Measurements from ENCODE around the gene SGK2.

The SGK2 gene

DNA sequence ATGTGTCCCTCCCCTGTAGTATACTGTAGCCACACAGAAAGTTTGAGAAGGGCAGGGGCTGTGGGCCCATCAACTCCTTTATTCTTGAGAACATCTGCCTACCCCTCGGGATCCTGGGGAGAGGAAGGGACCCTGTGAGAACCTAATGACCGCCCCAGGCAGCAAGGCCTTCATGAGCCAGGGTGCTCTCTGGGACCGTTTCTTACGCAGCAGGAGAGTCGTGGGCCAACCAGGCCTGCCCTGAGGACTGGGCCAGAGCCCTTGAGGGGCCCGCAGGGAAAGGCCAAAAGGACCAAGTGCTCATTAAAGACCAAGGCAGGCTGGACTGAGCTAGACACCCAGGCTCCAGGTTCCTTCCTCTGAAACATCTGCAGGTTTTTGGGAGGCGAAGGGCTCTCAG, 5.2 kb downstream of the SGK2 start:
- TF ChIP-seq GABPA (IDR thresholded peaks at IDR 0.05; ENCODE audit: low read depth) = no peak
- TF ChIP-seq, protein P1, sequence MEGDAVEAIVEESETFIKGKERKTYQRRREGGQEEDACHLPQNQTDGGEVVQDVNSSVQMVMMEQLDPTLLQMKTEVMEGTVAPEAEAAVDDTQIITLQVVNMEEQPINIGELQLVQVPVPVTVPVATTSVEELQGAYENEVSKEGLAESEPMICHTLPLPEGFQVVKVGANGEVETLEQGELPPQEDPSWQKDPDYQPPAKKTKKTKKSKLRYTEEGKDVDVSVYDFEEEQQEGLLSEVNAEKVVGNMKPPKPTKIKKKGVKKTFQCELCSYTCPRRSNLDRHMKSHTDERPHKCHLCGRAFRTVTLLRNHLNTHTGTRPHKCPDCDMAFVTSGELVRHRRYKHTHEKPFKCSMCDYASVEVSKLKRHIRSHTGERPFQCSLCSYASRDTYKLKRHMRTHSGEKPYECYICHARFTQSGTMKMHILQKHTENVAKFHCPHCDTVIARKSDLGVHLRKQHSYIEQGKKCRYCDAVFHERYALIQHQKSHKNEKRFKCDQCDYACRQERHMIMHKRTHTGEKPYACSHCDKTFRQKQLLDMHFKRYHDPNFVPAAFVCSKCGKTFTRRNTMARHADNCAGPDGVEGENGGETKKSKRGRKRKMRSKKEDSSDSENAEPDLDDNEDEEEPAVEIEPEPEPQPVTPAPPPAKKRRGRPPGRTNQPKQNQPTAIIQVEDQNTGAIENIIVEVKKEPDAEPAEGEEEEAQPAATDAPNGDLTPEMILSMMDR (IDR thresholded peaks at IDR 0.05; ENCODE audit: insufficient read depth, low read length) = no peak
- TF ChIP-seq, protein P2, sequence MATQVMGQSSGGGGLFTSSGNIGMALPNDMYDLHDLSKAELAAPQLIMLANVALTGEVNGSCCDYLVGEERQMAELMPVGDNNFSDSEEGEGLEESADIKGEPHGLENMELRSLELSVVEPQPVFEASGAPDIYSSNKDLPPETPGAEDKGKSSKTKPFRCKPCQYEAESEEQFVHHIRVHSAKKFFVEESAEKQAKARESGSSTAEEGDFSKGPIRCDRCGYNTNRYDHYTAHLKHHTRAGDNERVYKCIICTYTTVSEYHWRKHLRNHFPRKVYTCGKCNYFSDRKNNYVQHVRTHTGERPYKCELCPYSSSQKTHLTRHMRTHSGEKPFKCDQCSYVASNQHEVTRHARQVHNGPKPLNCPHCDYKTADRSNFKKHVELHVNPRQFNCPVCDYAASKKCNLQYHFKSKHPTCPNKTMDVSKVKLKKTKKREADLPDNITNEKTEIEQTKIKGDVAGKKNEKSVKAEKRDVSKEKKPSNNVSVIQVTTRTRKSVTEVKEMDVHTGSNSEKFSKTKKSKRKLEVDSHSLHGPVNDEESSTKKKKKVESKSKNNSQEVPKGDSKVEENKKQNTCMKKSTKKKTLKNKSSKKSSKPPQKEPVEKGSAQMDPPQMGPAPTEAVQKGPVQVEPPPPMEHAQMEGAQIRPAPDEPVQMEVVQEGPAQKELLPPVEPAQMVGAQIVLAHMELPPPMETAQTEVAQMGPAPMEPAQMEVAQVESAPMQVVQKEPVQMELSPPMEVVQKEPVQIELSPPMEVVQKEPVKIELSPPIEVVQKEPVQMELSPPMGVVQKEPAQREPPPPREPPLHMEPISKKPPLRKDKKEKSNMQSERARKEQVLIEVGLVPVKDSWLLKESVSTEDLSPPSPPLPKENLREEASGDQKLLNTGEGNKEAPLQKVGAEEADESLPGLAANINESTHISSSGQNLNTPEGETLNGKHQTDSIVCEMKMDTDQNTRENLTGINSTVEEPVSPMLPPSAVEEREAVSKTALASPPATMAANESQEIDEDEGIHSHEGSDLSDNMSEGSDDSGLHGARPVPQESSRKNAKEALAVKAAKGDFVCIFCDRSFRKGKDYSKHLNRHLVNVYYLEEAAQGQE (IDR thresholded peaks at IDR 0.05; ENCODE audit: insufficient replicate concordance, low read depth) = no peak
- TF ChIP-seq POLR2AphosphoS5 (IDR thresholded peaks at IDR 0.05; ENCODE audit: low read depth) = no peak
- no peak for TF ChIP-seq SPI1 (IDR thresholded peaks at IDR 0.05; ENCODE audit: borderline replicate concordance, low read depth)
- no peak overlapping the region for H3K27ac ChIP-seq (replicated peaks)
- H3K27me3 ChIP-seq (ENCODE audit: insufficient read depth, poor library complexity, severe bottlenecking) = no peaks in the 10 kb centered on the region
- H3K4me3 ChIP-seq (replicated peaks; ENCODE audit: insufficient read depth, low read length) = no peak overlapping the region
- no peak for DNase-seq (ENCODE audit: low read depth in 1 of 2, low spot score in 1 of 2)

DNA sequence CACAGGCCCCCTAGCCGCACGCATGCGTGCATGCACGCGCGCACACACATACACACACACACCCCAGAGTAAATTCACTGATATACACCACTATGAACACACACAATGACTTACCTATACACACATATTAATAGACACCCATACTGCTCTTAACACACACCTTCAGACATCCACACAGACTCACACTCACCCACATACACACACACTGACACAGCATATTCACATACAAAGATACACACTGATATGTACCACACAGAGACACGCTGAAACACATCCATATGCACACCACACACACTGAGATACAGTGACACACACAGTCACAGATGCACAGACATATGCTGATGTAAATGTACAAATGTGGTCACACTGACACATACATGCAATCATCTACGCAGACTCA, 5.6 kb downstream of the SGK2 start:
- DNase-seq (ENCODE audit: low read depth in 1 of 2, low spot score in 1 of 2) = no peak
- H3K27me3 ChIP-seq (ENCODE audit: insufficient read depth, poor library complexity, severe bottlenecking) = no peaks in the 10 kb centered on the region
- TF ChIP-seq, protein P2 (IDR thresholded peaks at IDR 0.05; ENCODE audit: insufficient replicate concordance, low read depth) = no peak
- TF ChIP-seq SPI1 (IDR thresholded peaks at IDR 0.05; ENCODE audit: borderline replicate concordance, low read depth) = no peak
- TF ChIP-seq POLR2AphosphoS5 (IDR thresholded peaks at IDR 0.05; ENCODE audit: low read depth) = no peak
- no peak for TF ChIP-seq GABPA (IDR thresholded peaks at IDR 0.05; ENCODE audit: low read depth)
- TF ChIP-seq, protein P1 (IDR thresholded peaks at IDR 0.05; ENCODE audit: insufficient read depth, low read length) = no peak
- no peak overlapping the region for H3K4me3 ChIP-seq (replicated peaks; ENCODE audit: insufficient read depth, low read length)
- no peak overlapping the region for H3K27ac ChIP-seq (replicated peaks)

DNA sequence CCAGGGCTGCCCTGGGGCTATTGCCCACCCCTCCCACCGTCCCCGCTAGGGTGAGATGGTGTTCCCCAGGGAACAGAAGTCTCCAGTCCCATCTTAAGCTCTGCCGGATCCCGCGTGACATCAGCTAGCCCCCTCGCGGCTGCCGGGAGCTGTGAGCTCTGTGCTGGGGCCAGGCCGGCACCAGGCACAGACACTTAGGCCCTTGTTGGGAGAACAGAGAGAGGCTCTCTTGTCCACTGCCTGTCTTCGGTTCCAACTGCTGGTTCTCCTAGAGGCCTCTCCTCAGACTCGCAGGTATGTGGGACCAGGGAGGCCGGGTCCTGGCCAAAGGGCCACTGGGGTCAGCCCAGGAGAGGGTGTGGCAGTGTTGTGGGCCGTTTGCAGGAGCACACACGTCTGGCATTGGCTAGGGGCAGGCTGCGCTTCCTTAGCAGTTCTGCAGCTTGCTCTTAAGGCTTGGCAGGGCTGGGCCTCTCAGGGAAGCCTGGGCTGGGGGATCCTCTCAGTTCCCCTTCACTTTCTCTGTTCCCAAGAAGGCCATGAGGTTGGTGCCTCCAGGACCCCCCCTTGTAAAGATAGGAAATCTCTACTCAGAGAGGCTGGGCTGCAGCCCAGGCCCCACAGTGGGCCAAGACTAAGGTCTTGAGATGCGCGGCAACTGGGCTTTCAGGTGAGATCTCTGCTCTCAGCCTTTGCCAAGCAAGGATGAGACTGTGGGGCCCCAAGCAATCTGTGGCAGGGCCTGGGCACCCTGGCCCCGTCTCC, 6.3 kb downstream of the SGK2 start:
- DNase-seq (ENCODE audit: low read depth in 1 of 2, low spot score in 1 of 2) = no peak
- H3K4me3 ChIP-seq (replicated peaks; ENCODE audit: insufficient read depth, low read length) = no peak overlapping the region
- H3K27ac ChIP-seq (replicated peaks) = no peak overlapping the region
- no peaks in the 10 kb centered on the region for H3K27me3 ChIP-seq (ENCODE audit: insufficient read depth, poor library complexity, severe bottlenecking)
- TF ChIP-seq GABPA (IDR thresholded peaks at IDR 0.05; ENCODE audit: low read depth) (no peak), SPI1 (IDR thresholded peaks at IDR 0.05; ENCODE audit: borderline replicate concordance, low read depth) (no peak), POLR2AphosphoS5 (IDR thresholded peaks at IDR 0.05; ENCODE audit: low read depth) (no peak)
- TF ChIP-seq, protein P1 (IDR thresholded peaks at IDR 0.05; ENCODE audit: insufficient read depth, low read length) = no peak
- TF ChIP-seq, protein P2 (IDR thresholded peaks at IDR 0.05; ENCODE audit: insufficient replicate concordance, low read depth) = no peak
